SHP77 (cell line): ENCODE data around the gene SPAG4.

ENCODE experiments used
- DNase-seq, 2 experiments: peaks; one replicate each; lab custom pipeline; 2025; lab: John Stamatoyannopoulos, UW

The SPAG4 gene

DNA sequence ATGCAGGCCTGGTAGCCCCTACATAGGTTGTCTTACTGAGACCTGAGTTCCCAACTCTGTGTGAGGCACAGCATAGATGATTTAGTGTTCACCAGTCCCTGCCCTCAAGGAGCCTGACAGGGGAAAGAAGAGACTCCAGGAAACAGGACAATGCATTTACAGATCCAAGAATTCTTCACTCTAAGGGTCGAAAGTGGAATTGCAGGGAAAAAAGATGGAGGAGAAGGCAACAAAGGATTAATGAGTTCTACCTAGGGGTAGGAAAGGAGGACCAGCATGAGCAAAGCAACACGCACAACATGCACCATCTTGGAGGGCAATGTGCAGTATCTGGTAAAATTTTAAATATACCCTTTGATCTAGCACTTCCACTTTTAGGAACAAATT lies 5.9 kb downstream of the SPAG4 start:
- DNase-seq = no peak

DNA sequence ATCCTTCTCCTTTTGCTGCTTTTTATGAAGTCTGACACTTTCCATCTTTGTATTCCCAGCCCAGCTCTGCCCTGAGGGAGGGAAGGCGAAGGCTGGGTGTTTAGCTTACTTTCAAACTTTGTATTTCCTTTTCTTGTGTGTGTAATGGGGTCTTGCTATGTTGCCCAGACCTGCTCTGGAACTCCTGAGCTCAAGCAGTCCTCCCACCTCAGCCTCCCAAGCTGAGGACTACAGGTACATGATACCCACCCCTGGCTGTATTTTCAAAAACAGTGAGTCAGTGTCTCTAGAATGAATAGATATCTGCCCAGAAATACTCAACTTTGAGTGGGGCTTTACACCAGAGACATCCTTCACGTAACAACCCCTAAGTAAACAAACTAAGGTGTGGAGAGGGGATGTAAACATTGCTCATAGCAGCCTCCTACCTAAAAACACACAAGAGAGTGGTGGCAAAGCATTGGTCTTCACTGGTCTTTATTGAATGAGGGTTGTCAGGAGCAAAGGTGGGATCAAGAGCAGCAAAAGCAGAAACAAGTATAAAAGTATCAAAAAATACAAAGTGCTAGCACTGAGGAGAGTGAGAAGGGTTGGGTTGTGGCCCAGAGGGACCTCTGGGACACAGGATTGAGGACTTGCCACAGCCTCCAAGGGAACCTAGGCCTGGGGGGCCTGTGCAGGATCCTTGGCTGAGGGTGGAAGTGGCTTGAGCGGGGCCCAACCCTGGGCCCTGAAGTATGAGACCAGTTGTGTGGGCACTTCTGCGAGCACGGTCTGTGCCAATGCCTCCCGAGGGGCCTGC lies 10.2 kb downstream of the SPAG4 start:
- no peak for DNase-seq

DNA sequence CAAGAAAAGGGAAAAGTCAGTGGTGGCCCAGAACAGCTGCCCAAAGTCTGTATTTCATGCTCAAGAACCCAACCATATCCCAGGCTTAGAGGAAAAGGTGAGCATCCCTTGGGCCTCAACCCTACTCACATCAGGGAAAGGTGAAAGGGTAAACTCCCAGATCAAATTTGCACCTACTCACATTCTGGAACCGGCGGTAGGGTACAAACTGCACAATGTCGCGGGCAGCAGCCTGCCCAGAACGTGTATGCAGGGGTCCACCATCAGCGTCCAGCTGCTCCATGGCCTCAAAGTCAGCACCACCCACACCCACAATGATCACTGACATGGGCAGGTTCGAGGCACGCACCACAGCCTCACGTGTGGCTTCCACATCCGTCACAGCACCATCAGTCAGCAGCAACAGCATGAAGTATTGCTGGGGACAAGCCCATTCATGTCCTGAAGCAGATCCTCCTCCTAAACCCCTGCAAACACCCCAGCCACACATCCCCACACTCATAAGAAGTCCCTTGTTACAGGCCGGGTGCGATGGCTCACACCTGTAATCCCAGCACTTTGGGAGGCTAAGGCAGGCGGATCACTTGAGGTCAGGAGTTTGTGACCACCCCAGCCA lies 10.9 kb downstream of the SPAG4 start:
- no peak for DNase-seq

DNA sequence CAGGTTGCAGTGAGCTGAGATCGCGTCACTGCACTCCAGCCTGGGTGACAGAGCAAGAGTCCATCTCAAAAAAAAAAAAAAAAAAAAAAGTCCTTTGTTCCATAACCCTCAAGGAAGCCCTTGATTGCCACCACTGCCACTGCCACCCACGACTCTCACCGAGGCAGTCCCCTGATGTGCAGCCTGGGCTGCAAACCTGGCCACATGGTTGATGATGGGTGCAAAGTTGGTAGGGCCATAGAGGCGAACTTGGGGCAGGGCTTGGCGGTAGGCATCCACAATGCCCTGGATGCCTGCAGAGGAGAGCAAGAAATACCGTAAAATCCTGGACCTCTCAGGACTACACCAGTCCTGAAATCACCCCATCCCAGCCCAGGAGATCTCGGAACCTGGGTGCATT lies 11.5 kb downstream of the SPAG4 start:
- no peak for DNase-seq

DNA sequence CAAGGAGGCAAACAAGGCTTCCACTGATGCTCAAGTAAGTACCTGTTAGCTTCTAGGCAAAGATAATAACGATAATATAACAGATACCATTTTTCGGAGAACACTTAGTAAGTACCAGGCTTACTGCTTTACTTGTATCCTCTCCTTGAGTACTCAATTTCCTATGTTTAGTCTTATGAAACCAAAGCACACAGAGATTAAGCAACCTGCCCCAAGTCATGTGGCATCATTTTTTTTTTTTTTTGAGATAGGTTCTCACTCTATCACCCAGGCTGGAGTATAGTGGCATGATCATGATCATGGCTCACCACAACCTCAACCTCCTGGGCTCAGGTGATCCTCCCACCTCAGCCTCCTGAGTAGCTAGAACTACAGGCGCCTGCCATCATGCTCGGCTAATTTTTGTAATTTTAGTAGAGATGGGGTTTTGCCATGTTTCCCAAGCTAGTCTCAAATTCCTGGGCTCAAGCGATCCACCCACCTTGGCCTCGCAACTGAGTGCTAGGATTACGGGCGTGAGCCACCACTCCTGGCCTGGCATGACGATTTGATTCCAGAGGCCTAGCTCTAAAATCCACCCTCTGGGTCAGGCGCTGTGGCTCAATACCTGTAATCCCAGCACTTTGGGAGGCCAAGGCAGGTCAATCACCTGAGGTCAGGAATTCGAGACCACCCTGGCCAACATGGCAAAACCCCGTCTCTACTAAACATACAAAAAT lies 14.0 kb downstream of the SPAG4 start:
- no peak for DNase-seq

DNA sequence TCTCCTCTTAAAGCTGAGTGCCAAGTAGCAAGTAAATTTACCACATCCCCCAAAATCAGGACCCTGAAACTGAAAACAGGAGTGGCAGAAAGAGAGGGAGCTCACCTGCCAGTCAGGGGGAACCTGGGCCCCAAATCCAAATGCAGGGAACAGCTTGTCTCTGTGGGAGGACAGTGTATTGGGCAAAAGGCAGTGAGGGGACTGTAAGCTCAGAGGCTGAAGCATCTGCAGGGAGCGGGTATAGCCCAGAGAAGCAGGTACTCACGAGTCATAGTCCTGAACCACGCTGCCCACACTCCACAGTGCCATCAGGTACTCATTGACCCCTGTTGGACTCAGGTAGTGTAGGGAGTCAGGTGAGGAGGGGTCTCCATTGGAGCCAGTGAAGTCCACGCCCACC lies 15.0 kb downstream of the SPAG4 start:
- no peak for DNase-seq

DNA sequence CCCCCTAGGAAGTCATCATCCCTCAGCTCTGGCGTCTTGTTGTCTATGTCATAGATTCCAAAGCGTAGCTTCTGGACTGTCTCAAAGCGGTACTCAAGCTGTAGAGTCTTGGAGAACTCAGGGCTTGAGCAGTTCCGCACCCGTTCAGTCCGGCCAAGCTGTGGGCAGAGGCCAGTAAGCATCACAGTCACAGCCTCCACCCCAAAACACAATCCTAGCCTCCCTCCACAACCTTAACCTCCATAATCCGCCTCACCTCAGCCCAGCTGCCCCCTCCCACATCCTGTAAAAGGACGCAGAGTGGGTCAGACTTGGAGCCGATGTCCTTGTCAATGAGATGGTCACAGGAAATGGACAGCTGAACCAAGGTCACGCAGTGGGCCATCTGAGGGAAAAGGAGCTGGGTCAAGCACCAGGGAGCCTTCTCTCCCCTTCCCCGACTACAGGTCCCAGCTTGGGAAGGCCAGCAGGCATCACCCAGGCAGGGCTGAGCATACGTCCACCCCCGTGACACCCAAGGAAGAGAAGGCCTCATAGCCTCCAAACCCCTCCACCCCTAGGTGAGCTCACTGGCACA lies 17.0 kb downstream of the SPAG4 start:
- no peak for DNase-seq

DNA sequence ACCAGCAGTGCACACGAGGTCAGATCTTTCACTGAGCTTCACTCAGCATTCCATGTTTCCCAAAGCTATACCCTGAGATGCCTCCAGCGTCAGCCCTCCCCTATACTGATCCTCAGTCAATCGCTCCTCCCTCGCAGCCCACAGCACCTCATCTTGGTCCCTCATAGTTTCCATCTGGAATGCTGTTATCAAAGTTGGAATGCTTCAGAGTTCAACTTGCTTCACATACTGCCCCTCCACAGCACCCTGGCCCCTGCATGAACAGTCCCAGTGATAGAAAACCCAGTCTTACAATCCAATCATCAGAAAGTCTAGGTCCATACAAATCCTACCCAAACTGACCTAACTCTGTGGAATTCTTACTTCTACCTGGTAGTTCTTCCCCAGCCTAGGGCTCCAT lies 20.0 kb downstream of the SPAG4 start:
- no peak for DNase-seq

DNA sequence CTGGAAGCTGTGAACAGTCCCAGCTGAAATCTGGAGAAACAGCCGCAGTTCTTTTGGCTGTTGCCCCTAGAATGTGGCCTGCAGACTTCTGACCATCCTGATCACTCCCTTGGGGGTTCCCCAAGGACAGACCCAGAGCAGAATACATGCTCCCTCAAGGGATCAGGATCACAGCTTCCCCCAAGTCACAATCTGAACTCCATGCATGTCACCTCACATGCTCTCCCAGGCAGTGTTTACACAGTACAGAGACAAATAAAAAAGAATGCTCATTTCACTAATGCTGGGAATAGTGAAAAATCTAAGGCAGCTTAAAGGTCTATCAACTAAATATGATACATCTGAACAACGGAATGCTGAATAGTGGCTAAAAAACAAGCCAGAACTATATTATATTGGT lies 20.5 kb downstream of the SPAG4 start:
- DNase-seq = no peak

DNA sequence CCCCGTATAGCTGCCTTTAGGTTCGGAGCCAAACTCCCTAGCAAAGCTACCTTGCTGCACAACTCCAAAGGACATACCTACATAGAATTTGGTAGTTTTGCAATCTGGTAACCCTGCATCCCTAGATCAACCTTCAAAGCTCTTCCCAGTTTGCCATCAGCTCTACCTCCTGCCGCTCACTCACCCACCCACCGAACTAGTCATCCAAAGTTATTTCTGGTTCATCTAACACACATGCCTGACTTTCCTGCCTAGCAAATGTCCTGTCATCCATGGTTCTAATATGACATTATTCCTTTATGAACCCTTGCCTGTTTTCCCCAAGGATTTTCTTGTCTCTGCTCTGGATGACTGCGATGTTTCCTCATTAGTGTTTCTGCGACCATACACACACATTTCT lies 21.6 kb downstream of the SPAG4 start:
- DNase-seq = no peak

DNA sequence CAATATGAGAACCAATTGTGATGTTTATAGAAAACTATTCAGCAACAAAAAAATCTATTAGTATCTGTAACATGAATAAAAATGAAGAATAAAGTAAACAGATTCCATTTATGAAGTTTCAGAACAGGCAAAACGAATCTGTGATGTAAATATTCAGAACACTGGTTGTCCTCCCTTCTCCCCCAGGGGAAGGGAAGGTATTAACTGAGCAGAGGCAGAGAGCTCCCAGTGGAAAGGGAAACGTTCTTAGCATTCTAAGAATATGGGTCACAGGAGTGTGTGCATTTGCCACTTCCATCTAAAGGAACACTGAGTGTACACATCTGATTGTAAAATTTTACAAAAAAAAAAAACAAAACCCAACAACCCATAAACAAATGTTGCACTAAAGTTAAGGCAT lies 23.1 kb downstream of the SPAG4 start:
- DNase-seq = no peak

DNA sequence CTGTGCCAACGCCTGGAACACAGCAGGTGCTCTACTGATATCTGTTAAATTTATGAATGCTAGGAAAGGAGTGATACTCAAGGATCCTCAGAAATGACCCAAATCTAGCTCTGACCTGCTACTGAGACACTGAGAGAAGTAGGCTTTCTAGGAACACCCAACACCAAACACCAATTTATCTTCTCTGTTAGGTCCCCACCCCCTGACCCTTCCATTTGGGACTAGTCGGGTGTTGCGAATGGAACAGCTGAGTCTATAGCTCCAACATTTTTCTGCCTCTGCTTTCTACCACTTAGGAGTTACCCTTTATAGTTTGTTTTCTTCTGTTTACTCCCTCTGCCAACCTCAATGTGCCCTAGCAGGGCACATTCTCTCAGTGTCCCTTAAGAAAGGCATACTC lies 25.1 kb downstream of the SPAG4 start:
- DNase-seq = no peak

DNA sequence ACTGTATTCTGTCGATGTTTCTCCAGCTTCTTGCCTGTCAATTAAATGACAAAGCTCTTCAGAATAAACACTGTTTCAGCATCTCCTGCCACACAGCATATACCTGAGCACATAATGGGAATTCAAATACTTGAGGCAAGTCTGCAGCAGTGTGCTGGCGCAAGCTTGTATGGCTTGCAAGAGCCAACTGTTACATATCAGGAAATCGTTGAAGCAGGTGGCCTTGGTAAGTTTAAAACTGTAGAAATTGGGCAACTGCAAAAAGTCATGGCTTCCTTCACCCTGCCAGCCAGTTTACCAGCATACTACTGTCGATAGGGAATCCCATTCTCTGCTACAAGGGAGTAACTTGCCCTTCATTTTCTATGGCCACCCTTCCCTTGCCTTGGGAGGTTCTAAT lies 26.1 kb downstream of the SPAG4 start:
- no peak for DNase-seq

DNA sequence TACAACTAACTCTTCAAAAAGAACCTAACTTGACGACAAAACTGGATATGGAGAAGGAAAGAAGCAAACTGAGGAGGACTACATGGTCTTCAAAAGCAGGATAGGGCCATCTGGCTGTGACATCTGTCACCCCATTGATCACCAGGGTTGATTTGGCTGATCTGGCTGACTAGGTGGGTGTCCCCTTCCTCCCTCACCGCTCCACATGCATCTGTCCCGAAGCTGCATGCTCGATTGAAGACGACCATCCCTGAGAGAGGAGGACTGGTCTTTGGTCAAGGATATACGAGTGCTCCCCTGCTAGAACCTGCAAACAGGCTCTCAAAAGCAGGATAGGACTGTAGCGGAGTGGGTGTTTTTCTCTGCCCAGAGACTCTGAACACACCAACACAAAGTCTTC lies 27.4 kb downstream of the SPAG4 start:
- DNase-seq = no peak

DNA sequence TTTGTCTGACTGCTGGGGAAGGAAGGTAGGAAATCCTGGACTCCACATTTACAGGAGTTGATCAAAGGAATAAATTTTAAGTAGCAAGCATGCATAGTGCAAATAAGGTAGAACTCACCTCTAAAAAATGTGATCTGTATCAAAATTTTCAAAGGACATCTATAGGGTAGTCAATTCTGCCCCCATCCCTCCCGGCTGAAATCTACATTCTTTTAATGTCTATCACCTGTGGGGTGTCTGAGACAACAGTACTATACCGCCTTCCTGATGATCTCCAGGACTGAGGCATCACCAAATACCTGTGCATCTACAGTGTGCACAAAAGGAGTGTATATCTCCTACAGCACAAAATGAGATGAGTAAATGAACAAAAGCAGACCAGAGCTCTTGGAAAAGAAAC lies 29.2 kb downstream of the SPAG4 start:
- DNase-seq = no peak

DNA sequence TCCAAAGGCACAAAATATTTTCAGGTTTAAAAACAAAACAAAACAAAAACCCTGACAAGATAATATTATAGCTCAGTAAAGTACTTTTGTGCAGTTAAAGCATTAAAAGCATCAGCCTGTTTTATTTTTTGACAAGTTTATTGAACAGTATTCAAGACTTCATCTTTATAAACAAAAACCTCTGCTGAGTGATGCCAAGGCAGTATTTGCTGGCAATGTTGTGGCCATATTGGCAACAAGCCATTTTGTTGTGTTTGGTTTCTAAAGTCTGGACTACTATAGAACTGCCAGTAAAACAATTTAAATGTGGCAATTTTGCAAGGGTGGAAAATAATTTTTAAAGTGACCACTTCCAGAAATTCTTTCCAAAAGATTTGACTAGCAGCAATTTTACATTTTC lies 33.2 kb downstream of the SPAG4 start:
- DNase-seq = no peak

DNA sequence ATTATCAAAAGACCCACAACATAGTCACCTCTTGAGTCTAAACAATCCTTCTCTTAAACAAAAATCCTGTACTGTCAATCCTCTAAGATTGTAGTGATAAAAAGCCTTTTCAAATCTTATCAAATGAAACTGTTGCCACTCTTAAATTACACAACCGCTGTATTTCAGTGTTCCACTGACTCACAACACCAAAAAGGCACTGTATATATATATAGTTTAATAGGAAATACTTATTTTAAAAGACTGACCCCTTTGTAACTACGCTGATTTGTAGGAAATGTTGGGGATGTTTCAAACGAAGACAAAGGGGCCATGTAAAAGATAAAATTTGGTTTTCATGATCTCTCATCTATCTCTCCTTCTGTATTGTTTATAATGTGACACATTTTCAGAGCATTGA lies 35.0 kb downstream of the SPAG4 start:
- DNase-seq = no peak

DNA sequence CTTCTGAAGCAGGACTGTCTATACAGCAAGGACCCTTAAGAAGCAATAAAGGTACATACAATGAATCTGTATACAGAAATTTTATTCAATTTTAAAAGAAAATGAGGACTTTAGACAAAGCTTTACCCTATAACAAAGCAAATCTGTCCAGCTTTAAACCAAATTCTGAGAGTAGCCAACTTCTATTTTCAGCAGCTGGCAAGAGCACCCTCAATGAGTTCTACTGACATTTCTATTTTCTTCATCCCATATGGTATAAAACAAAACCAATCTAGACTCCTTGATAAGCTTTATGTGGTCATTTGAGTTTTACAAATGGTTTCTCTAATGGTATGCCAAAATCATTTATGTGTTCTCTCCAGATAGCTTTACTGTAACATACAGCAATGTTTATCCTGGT lies 36.3 kb downstream of the SPAG4 start:
- DNase-seq = no peak

DNA sequence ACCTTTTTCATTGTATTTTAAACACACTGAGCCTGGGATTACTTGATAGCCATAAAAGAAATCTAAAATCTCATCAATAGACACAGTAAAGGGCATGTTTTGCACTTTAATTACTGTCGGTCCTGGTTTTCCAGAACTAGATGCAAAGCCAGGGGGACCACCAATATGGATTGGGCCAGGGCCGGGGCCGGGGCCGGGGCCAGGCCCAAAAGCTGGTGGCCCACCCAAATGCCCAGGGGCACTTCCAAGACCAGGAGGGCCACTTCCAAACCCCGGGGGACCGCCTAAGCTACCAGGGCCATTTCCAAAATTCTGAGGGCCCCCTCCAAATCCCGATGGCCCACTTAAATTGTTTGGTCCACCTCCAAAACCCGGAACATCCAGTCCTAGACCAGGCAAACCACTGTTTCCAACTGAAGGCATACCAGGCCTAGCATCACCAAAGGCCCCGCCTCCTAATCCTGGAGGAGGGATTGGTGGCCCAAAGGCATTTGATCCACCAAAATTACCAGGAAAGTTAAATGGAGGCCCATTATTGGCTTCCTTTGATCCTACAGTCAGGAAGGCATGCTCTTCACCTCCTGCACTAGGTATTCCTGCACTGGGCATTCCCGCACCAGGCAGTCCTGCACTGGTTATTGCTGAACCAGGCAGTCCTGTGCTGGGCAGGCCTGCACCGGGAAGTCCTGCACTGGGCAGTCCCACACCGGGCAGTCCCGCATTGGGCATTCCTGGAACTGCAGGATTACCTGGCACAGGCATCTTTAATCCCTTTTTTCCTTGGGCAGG lies 37.2 kb downstream of the SPAG4 start:
- DNase-seq = no peak

DNA sequence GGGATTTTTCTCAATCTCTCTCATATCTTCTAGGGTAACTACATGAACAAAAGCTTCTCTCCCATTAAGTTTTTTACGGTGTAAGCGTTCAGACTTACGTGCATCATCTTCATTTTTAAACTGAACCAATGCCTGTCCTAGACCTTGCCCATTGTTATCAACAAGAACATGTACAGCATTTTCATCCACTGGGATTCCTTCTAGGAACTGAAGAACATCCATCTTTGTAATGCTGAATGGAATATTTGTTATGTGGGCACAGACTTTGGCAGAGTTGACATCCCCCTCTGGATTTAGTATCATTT lies 37.8 kb downstream of the SPAG4 start:
- no peak for DNase-seq

DNA sequence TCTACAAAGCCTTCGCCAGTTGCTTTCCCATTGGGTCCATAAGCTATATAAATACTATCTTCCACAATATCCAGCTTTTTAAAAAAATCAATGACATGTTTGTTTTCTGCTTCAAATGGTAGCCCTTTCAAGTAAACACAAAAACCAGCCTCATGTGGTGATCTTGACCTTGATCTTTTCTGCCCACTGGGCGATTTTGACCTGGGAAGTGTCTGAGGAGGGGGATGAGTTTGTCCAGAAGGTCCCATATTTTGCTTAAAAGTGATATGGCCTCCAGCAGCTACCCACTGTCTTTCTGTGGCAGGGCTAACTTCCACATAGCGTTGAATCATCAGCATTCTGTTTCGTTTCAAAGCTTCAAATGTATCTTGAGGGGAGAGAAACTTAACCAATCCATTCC lies 38.3 kb downstream of the SPAG4 start:
- no peak for DNase-seq

DNA sequence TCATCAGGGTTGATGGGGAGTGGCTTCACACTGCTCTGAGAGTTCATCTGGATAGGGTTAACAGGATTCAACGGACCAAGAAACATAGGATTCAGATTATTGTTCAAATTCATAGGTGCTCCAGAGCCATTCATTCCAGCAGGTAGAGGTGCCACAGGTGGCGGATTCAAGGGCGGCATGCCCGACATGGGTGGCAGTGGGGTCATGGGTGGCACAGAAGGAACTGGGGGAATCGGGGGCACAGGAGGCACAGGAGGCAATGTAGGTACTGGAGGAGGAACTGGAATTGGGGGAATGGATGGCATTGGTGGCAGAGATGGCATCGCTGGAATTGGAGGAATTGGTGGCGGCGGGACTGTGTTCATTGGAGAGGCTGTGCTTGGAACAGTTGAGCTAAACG lies 38.8 kb downstream of the SPAG4 start:
- no peak for DNase-seq
